ENCODE measurements around the gene PTPRN2.

- no peak for TF ChIP-seq CTCF (IDR thresholded peaks at IDR 0.05)
- TF ChIP-seq ZFX (IDR thresholded peaks at IDR 0.05; ENCODE audit: borderline replicate concordance), result no peak
Measured at GRCh38 chr7:158024351-158024715, 563.3 kb downstream of the PTPRN2 start.
